GM10266 (cell line): Measurements from ENCODE around the gene UBTD2.
"Not testable (repeated sequence)": the region's sequence is repeated elsewhere in the genome, so short reads cannot be mapped to it uniquely, and the experiment has no call there.

Source experiments
- DNase-seq: peaks from one replicate; pipeline ENCODE4 v3.0.0; 2012; ENCODE audit errors: extremely low spot score
- TF ChIP-seq, protein P1 (sequence below): IDR thresholded peaks from 2 replicates; pipeline ENCODE4 v1.5.1; 2012; ENCODE audit warnings: mild to moderate bottlenecking, low read depth; ENCODE audit not compliant: control insufficient read depth, insufficient read depth; ENCODE audit errors: missing control alignments

The UBTD2 gene

DNA sequence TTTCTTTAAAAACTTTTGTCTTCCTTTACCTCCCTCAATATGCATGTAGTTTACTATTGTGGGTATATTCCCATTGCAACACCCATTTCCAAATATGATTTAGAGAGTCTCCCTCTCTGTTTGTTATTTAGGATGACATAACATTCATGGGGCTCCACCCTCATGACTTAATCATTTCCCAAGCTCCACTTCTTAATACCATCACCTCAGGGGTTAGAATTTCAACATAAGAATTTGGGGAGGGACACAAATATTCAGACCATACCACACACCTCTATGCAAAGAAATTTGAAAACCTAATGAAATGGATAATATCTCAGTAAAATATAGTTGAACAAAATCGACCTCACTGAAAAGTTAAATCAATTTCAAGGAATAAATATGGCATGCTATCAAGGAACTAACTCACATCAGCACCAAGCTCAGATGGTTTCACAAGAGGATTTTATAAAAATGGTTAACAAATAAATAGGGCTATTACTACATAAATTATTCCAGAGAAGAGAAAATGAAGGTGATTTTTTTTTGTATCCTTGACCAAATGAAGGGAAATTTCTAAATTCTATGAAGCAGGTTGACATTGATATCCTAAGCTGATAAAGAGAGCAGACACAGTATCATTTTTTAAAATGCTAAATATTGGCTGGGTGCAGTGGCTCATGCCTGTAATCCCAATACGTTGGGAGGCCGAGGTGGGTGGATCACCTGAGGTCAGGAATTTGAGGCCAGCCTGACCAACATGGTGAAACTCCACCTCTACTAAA is 20.2 kb upstream of the UBTD2 start:
- TF ChIP-seq, protein P1, sequence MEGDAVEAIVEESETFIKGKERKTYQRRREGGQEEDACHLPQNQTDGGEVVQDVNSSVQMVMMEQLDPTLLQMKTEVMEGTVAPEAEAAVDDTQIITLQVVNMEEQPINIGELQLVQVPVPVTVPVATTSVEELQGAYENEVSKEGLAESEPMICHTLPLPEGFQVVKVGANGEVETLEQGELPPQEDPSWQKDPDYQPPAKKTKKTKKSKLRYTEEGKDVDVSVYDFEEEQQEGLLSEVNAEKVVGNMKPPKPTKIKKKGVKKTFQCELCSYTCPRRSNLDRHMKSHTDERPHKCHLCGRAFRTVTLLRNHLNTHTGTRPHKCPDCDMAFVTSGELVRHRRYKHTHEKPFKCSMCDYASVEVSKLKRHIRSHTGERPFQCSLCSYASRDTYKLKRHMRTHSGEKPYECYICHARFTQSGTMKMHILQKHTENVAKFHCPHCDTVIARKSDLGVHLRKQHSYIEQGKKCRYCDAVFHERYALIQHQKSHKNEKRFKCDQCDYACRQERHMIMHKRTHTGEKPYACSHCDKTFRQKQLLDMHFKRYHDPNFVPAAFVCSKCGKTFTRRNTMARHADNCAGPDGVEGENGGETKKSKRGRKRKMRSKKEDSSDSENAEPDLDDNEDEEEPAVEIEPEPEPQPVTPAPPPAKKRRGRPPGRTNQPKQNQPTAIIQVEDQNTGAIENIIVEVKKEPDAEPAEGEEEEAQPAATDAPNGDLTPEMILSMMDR: no peak
- no peak for DNase-seq

DNA sequence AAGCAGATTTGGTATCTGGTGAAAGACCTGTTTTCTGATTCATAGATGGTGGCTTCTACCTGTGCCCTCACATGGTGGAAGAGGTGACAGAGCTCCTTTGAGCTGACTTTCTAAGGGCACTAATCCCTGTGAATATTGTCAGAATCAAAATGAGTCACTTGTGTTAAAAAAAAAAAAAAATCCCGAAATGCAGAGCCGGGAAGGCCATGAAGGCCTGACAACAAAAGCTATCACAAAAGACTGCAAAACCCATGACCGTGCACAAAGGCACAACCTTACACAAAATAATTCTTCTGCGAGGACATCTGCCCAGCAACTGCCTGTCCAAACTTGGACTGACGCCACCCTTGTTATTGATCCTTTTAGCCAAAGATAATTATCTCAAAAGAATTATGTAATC is 19.6 kb upstream of the UBTD2 start:
- no peak for DNase-seq
- TF ChIP-seq, protein P1: no peak

DNA sequence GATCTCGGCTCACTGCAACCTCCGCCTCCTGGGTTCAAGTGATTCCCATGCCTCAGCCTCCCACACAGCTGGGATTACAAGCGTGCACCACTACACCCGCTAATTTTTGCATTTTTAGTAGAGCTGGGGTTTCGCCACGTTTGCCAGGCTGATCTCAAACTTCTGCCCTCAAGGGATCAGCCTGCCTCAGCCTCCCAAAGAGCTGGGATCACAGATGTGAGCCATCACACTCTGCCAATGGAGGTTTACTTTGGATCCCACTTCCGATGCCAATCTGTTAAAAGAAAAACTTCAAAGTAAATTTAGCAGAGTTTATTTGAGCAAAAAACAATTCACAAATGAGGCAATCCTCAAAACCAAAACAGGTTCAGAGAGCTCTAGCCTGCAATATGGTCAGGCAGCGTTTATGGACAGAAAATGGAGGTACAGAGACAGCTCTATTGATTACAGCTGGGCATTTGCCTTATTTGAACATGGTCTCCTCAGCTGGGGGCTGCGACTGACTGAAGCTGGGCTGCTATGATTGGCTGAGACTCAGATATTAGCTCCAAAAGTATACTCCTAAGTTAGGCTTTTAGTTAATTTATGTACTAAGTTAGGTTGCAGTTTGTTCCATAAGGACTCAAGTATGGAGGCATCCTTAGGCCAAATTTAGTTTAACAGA is 18.6 kb upstream of the UBTD2 start:
- no peak for DNase-seq

DNA sequence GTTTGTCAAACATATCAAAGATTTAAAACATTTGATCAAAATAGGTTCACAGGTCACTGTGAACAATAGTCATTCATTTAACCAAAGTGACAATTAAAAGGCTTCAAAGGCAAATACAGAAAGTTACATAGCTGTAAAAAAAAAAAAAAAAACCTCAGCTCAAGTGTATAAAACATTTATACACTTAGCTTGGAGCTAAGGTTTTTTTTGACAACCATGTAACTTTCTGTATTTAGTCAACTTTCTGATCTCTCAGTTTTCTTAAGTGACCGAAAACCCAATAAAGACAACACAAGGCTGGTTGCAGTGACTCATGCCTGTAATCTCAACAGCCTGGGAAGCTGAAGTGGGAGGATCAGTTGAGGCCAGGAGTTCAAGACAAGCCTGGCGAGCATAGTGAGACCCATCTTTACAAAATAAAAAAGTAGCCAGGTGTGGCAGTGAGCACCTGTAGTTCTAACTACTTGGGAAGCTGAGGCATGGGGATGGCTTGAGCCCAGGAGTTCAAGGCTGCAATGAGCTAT is 16.4 kb upstream of the UBTD2 start:
- TF ChIP-seq, protein P1: no peak
- DNase-seq: no peak

More for the DNA sequence above, 18.6 kb upstream of the UBTD2 start:
- TF ChIP-seq, protein P1: no peak

DNA sequence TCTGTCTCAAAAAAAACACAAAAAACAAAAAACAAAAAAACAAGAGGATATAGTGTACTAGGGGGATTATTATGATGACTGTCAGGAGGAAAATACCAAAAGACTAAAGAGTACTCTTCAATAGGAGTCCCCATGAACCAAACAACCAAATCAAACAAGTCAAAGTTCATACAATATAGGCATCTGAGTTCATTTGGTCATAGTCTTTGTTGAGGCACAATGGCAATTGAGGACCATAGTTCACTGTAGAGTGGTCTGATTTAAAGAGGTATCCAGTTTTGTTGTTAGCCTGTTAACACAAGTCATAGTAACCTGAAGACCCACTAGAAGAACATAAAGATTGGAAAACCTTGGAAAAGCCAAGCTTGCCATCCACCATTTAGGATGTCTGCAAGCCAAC is 11.3 kb upstream of the UBTD2 start:
- DNase-seq: no peak
- TF ChIP-seq, protein P1: no peak

DNA sequence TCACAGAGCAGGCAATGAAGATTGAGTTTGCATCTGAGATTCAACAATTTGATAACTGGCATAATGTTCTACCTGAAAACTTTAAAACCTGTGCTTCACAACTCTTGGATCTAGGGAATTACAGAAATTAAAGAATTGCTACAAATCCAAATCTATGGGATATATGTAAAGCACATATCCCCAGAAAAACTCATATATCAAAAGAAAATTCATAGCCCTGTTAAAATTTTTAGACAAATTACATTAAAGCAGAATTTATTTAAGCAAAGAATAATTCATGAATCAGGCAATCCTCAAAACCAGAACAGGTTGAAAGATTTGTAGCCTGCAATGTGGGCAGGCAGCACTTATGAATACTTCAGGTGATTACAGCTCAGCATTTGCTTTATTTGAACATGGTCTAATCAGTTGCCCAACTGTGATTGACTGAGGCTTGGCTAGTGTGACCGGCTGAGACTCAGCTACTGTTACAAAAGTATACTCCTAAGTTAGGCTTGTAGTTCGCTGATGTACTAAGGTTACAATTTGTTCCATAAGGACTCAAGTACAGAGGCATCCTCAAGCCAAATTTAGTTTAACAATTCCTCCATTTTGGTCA is 10.3 kb upstream of the UBTD2 start:
- no peak for DNase-seq
- TF ChIP-seq, protein P1: no peak

DNA sequence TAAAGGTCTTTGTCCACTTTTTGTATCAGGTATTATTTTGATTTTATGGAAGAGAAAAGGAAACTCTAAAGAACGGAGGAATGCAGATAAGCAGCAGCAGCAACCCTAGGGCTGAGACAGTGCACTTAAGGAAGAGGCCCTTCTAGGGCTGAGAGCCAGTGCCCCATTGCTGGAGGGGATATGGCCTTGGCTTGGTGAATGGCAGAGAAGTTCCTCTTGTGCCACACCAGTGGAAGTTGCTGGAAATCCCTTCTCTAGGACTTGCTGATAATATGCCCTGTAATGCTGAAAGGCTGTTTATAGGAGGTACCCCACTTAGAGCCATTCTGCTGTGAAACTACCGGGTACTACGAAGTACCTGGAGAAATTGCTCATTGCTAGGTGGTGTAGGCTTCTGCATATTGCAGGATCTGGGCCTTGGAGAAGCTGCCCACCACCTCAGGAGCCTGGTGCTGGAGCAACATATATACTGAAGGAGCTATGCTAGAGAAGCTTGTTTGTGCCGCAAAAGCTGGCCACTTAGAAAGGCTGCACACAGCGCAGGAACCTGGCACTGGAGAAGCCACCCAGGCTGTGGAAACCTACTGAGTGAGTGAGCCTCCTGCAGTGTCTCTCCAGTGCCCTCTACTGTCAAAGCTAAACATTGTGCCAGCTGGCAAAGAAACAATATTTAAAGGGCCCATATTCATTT is 9.6 kb upstream of the UBTD2 start:
- TF ChIP-seq, protein P1: peak; percentile 89
- peak; percentile 61 for DNase-seq

DNA sequence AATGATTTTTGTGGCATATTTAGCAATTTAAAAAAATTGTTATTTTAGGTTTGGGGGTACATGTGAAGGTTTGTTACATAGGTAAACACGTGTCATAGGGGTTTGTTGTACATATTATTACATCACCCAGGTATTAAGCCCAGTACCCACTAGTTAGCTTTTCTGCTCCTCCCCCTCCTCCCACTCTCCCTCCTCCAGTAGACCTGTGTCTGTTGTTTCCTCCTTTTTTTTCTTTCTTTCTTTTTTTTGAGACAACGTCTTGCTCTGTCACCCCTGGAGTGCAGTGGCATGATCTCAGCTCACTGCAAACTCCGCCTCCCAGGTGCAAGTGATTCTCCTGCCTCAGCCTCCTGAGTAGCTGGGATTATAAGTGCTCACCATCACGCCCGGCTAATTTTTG is 8.3 kb upstream of the UBTD2 start:
- DNase-seq: not testable (repeated sequence)
